ENCODE measurements around the gene ZNF335. TPM values are rescaled to one million over a fixed set of nuclear protein-coding genes. Genes with fewer than 3 reads are reported as not detected.

Gene ZNF335
- total and polyA plus RNA-seq, 2 of the 13 experiments (the other 11 are each of a cell fraction or from before 2014, with no cell fraction given), result 9.7 to 13.7 TPM

DNA sequence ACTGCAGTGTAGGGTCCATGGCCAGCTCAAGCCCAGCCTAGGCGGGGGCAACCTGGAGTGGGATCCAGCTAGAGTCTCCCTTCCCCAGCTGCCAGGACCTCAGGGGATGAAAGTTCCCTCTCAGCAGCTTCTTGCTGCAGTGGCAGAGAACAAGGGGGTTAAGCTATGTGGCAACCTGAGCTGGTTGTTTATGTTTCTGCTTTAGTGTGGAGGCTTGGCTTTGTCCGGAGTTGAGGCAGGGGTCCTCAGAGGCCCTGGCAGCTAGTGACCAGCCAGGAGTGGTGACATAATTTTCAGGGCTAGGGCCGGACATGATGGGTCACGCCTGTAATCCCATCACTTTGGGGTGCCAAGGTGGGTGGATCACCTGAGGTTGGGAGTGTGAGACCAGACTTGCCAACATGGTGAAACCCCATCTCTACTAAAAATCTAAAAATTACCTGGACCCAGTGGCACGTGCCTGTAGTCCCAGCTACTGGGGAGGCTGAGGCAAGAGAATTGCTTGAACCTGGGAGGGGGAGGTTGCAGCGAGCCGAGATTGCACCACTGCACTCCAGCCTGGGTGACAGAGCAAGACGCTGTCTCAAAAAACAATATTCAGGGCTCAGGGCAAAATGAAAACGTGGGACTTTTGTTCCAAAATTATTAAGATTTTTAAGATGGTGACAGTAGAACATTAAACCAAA is 46.0 kb downstream of the ZNF335 start (continued):
- peak; percentile 14; the same call in 1 of the 2 replicates for TF ChIP-seq ZNF724P (CRISPR knock-in tag; IDR thresholded peaks at IDR 0.05; ENCODE audit: borderline replicate concordance)
- no peak for TF ChIP-seq RELA (CRISPR knock-in tag; IDR thresholded peaks at IDR 0.05)
- no peak for TF ChIP-seq NFE2L2 (IDR thresholded peaks at IDR 0.05; ENCODE audit: low read length)
- TF ChIP-seq, protein P1, sequence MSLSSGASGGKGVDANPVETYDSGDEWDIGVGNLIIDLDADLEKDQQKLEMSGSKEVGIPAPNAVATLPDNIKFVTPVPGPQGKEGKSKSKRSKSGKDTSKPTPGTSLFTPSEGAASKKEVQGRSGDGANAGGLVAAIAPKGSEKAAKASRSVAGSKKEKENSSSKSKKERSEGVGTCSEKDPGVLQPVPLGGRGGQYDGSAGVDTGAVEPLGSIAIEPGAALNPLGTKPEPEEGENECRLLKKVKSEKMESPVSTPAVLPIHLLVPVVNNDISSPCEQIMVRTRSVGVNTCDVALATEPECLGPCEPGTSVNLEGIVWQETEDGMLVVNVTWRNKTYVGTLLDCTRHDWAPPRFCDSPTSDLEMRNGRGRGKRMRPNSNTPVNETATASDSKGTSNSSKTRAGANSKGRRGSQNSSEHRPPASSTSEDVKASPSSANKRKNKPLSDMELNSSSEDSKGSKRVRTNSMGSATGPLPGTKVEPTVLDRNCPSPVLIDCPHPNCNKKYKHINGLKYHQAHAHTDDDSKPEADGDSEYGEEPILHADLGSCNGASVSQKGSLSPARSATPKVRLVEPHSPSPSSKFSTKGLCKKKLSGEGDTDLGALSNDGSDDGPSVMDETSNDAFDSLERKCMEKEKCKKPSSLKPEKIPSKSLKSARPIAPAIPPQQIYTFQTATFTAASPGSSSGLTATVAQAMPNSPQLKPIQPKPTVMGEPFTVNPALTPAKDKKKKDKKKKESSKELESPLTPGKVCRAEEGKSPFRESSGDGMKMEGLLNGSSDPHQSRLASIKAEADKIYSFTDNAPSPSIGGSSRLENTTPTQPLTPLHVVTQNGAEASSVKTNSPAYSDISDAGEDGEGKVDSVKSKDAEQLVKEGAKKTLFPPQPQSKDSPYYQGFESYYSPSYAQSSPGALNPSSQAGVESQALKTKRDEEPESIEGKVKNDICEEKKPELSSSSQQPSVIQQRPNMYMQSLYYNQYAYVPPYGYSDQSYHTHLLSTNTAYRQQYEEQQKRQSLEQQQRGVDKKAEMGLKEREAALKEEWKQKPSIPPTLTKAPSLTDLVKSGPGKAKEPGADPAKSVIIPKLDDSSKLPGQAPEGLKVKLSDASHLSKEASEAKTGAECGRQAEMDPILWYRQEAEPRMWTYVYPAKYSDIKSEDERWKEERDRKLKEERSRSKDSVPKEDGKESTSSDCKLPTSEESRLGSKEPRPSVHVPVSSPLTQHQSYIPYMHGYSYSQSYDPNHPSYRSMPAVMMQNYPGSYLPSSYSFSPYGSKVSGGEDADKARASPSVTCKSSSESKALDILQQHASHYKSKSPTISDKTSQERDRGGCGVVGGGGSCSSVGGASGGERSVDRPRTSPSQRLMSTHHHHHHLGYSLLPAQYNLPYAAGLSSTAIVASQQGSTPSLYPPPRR (CRISPR knock-in tag; IDR thresholded peaks at IDR 0.05; ENCODE audit: borderline replicate concordance), result 0 out of 2 replicates have a peak, but pooled peaks have one; percentile 2
- peak; percentile 55 for TF ChIP-seq HHEX (CRISPR knock-in tag; IDR thresholded peaks at IDR 0.05)
- TF ChIP-seq THYN1 (CRISPR knock-in tag; IDR thresholded peaks at IDR 0.05; ENCODE audit: borderline replicate concordance, low read depth), result no peak
- TF ChIP-seq NCOR1 (IDR thresholded peaks at IDR 0.05; ENCODE audit: borderline replicate concordance, low read length), result no peak
- TF ChIP-seq CEBPB (IDR thresholded peaks at IDR 0.05; ENCODE audit: borderline replicate concordance, low read depth, low read length), result peak; percentile 71
- TF ChIP-seq FOXC1 (CRISPR knock-in tag; IDR thresholded peaks at IDR 0.05; ENCODE audit: borderline replicate concordance), result no peak
- TF ChIP-seq TARDBP (CRISPR knock-in tag; IDR thresholded peaks at IDR 0.05), result no peak; the same call in 1 of the 2 replicates
- TF ChIP-seq ATAD3A (CRISPR knock-in tag; IDR thresholded peaks at IDR 0.05), result no peak
- TF ChIP-seq, protein P2, sequence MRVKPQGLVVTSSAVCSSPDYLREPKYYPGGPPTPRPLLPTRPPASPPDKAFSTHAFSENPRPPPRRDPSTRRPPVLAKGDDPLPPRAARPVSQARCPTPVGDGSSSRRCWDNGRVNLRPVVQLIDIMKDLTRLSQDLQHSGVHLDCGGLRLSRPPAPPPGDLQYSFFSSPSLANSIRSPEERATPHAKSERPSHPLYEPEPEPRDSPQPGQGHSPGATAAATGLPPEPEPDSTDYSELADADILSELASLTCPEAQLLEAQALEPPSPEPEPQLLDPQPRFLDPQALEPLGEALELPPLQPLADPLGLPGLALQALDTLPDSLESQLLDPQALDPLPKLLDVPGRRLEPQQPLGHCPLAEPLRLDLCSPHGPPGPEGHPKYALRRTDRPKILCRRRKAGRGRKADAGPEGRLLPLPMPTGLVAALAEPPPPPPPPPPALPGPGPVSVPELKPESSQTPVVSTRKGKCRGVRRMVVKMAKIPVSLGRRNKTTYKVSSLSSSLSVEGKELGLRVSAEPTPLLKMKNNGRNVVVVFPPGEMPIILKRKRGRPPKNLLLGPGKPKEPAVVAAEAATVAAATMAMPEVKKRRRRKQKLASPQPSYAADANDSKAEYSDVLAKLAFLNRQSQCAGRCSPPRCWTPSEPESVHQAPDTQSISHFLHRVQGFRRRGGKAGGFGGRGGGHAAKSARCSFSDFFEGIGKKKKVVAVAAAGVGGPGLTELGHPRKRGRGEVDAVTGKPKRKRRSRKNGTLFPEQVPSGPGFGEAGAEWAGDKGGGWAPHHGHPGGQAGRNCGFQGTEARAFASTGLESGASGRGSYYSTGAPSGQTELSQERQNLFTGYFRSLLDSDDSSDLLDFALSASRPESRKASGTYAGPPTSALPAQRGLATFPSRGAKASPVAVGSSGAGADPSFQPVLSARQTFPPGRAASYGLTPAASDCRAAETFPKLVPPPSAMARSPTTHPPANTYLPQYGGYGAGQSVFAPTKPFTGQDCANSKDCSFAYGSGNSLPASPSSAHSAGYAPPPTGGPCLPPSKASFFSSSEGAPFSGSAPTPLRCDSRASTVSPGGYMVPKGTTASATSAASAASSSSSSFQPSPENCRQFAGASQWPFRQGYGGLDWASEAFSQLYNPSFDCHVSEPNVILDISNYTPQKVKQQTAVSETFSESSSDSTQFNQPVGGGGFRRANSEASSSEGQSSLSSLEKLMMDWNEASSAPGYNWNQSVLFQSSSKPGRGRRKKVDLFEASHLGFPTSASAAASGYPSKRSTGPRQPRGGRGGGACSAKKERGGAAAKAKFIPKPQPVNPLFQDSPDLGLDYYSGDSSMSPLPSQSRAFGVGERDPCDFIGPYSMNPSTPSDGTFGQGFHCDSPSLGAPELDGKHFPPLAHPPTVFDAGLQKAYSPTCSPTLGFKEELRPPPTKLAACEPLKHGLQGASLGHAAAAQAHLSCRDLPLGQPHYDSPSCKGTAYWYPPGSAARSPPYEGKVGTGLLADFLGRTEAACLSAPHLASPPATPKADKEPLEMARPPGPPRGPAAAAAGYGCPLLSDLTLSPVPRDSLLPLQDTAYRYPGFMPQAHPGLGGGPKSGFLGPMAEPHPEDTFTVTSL (CRISPR knock-in tag; IDR thresholded peaks at IDR 0.05; ENCODE audit: borderline replicate concordance), result 0 out of 2 replicates have a peak, but pooled peaks have one; percentile 23
- TF ChIP-seq CBX2 (IDR thresholded peaks at IDR 0.05; ENCODE audit: low read depth, low read length), result no peak
- TF ChIP-seq CBX2 (CRISPR knock-in tag; IDR thresholded peaks at IDR 0.05; ENCODE audit: low read depth), result no peak
- TF ChIP-seq, protein P3, sequence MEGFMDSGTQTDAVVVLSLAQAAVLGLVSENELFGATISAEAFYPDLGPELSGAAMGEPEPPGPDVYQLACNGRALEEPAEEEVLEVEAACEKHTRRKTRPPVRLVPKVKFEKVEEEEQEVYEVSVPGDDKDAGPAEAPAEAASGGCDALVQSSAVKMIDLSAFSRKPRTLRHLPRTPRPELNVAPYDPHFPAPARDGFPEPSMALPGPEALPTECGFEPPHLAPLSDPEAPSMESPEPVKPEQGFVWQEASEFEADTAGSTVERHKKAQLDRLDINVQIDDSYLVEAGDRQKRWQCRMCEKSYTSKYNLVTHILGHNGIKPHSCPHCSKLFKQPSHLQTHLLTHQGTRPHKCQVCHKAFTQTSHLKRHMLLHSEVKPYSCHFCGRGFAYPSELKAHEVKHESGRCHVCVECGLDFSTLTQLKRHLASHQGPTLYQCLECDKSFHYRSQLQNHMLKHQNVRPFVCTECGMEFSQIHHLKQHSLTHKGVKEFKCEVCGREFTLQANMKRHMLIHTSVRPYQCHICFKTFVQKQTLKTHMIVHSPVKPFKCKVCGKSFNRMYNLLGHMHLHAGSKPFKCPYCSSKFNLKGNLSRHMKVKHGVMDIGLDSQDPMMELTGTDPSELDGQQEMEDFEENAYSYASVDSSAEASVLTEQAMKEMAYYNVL (CRISPR knock-in tag; IDR thresholded peaks at IDR 0.05; ENCODE audit: borderline replicate concordance), result no peak
- 0 out of 2 replicates have a peak, but pooled peaks have one; percentile 35 for TF ChIP-seq ZFP90 (CRISPR knock-in tag; IDR thresholded peaks at IDR 0.05; ENCODE audit: borderline replicate concordance)
- TF ChIP-seq HNRNPUL1 (IDR thresholded peaks at IDR 0.05; ENCODE audit: low read depth, low read length), result no peak

Measured in HepG2 (cell line).